Common myeloid progenitor, CD34-positive (primary cell): ENCODE data around the gene DNAI1.

Source experiments
- CTCF ChIA-PET: fragments of 350-600 bp; sonication (Branson Sonifier 250); formaldehyde crosslinking; loops from one replicate; lab custom pipeline; 2021; ENCODE audit warnings: antibody characterized with exemption; lab: Charles Lee
- POLR2A ChIA-PET: fragments of 350-600 bp; sonication (Branson Sonifier 250); formaldehyde crosslinking; loops from one replicate; lab custom pipeline; 2021; ENCODE audit warnings: antibody characterized with exemption; lab: Charles Lee
- DNase-seq, 3 donors: peaks; one replicate each; pipeline versions ENCODE4 v3.0.0 to v3.0.0-alpha.2; 2013
- H3K27ac ChIP-seq, 2 experiments: 1 replicate in 1 of 2; 2 replicates in 1 of 2; pipeline ENCODE4 v1.7.0; 2013; ENCODE audit warnings: inconsistent platforms in 2 of 2, low read length in 2 of 2, mild to moderate bottlenecking in 2 of 2, low read depth in 1 of 2, moderate library complexity in 1 of 2; ENCODE audit not compliant: severe bottlenecking in 2 of 2, insufficient read depth in 1 of 2, poor library complexity in 1 of 2
- H3K27me3 ChIP-seq, 5 experiments: replicated peaks in 2 of 5; 1 replicate in 3 of 5; 2 replicates in 2 of 5; pipeline versions ENCODE4 v1.6.1 to v1.7.0; 2013; ENCODE audit warnings: low read length in 4 of 5, mild to moderate bottlenecking in 2 of 5, moderate library complexity in 2 of 5, inconsistent platforms in 1 of 5; ENCODE audit not compliant: insufficient read depth in 5 of 5, control insufficient read depth in 4 of 5
- H3K36me3 ChIP-seq, 4 experiments: 1 replicate in 2 of 4; 2 replicates in 2 of 4; pipeline versions ENCODE4 v1.6.1 to v1.7.0; 2013; ENCODE audit warnings: low read length in 3 of 4, control low read depth in 1 of 4, mild to moderate bottlenecking in 1 of 4; ENCODE audit not compliant: control insufficient read depth in 4 of 4, insufficient read depth in 4 of 4
- H3K4me1 ChIP-seq, 4 experiments: 1 replicate in 3 of 4; 2 replicates in 1 of 4; pipeline versions ENCODE4 v1.6.1 to v1.7.1; 2013; ENCODE audit warnings: low read length in 3 of 4, mild to moderate bottlenecking in 3 of 4, control low read depth in 1 of 4, inconsistent platforms in 1 of 4, moderate library complexity in 1 of 4; ENCODE audit not compliant: control insufficient read depth in 4 of 4, insufficient read depth in 4 of 4; ENCODE audit errors: control extremely low read depth in 1 of 4
- H3K4me3 ChIP-seq, 7 experiments: 1 replicate in 4 of 7; 2 replicates in 3 of 7; pipeline versions ENCODE4 v1.5.1 to v1.7.0; 2013; ENCODE audit warnings: mild to moderate bottlenecking in 7 of 7, low read length in 6 of 7, moderate library complexity in 6 of 7, inconsistent platforms in 2 of 7, low read depth in 2 of 7, control low read depth in 1 of 7; ENCODE audit not compliant: insufficient read depth in 4 of 7, control insufficient read depth in 1 of 7; ENCODE audit errors: extremely low read depth in 1 of 7
- H3K9me3 ChIP-seq, 5 experiments: 1 replicate in 4 of 5; 2 replicates in 1 of 5; pipeline versions ENCODE4 v1.6.1 to v1.7.1; 2013; ENCODE audit warnings: low read length in 4 of 5, mild to moderate bottlenecking in 2 of 5, inconsistent platforms in 1 of 5, low read depth in 1 of 5, moderate library complexity in 1 of 5; ENCODE audit not compliant: control insufficient read depth in 4 of 5, insufficient read depth in 2 of 5; ENCODE audit errors: control extremely low read depth in 1 of 5
- WGBS: methylation state at CpG from one replicate; pipeline ENCODE4 v1.1.5; 2013; ENCODE audit not compliant: insufficient coverage; 5-methylcytosine and 5-hydroxymethylcytosine counted together

DNAI1 gene

DNA sequence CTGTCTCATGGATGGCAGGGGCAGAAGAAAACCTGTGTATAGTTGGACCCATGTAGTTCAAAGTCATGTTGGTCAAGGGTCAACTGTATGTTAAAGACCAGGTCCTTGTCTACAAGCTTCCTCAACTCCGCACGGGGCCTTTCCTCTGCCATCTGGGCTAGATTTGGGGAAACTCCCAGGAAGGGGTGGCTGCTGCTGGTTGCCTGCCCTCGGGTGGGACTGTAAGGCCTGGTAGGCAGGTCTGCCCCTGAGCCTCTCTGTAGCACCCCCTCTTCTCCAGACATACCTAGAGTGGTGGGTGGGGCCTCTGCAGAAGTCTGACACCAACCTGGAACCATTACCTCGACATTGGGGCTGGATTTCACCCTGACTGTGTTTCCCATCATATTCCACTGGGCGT is 49.0 kb downstream of the DNAI1 start:
- WGBS = 95% methylated on average over 4 of the region's 5 CpGs

DNA sequence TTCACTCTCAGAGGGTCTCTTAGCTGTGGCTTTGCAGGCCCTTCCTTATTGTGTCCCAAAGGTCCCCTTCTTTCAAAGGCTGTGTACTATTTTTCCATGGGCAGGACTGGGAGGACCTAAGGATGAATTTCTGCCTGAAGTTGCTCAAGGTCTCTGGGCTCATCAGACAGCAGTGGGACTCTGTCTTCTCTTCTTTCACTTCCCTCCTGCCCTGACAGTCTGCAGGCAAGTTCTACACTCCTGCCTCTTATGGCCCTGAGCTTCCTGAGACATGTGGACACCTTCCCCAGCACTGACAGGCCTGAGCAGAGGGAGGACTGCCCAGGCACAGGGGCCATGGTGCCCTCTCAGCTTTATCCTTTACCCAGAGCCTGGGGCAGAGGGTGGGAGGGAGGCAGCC is 49.4 kb downstream of the DNAI1 start:
- DNase-seq = no peak
- no peaks in the 10 kb centered on the region for H3K36me3 ChIP-seq
- H3K27me3 ChIP-seq = peaks cover 0 to 21% (median 0%) of the 10 kb centered on the region in 5 experiments
- no peaks in the 10 kb centered on the region for H3K4me1 ChIP-seq
- no peaks in the 10 kb centered on the region for H3K9me3 ChIP-seq
- H3K4me3 ChIP-seq = no peak overlapping the region
- ChIA-PET CTCF (interaction anchor here (2.1 kb wide), 1 partner anchor 11 kb away, joined by 6 read pairs; no protein-coding TSS in a partner anchor), POLR2A (no interaction called here)
- H3K27ac ChIP-seq = no peak overlapping the region

More for the DNA sequence above, 49.0 kb downstream of the DNAI1 start:
- no peaks in the 10 kb centered on the region for H3K9me3 ChIP-seq
- no peak overlapping the region for H3K27ac ChIP-seq
- no peak for DNase-seq
- H3K4me3 ChIP-seq = no peak overlapping the region
- POLR2A ChIA-PET = no interaction called here
- H3K36me3 ChIP-seq = no peaks in the 10 kb centered on the region
- CTCF ChIA-PET = interaction anchor here (0.8 to 2.4 kb wide), 4 partner anchors 10 to 76 kb away, joined by 3 to 6 read pairs (median 4); no protein-coding TSS in a partner anchor
- H3K27me3 ChIP-seq = peaks cover 0 to 21% (median 0%) of the 10 kb centered on the region in 5 experiments
- H3K4me1 ChIP-seq = no peaks in the 10 kb centered on the region

DNA sequence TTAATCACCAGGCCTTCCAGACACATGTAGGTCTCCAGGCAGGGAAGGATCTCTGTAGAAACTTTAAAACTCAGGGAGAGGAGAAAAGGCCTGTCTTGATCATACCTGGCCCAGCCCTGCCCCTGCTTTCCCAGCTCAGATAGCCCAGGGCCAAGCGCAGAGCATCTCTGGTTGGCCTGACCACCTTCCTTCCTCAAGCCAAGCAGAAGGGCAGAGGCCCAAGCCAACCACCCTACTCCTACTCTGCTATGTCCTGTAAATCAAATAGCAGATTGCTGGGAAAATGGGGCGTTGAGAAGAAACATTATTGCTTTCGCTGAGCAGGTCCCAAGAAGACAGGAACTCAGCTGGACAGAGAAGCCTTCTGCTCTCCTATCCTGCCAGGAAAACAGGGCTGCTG is 49.9 kb downstream of the DNAI1 start:
- no peaks in the 10 kb centered on the region for H3K4me1 ChIP-seq
- no peak overlapping the region for H3K4me3 ChIP-seq
- CTCF ChIA-PET = no interaction called here
- H3K27ac ChIP-seq = no peak overlapping the region
- DNase-seq = no peak
- WGBS = 94% methylated on average over 3 of the region's 3 CpGs
- no peaks in the 10 kb centered on the region for H3K36me3 ChIP-seq
- no peaks in the 10 kb centered on the region for H3K9me3 ChIP-seq
- POLR2A ChIA-PET = no interaction called here
- H3K27me3 ChIP-seq = peaks cover 0 to 20% (median 0%) of the 10 kb centered on the region in 5 experiments

DNA sequence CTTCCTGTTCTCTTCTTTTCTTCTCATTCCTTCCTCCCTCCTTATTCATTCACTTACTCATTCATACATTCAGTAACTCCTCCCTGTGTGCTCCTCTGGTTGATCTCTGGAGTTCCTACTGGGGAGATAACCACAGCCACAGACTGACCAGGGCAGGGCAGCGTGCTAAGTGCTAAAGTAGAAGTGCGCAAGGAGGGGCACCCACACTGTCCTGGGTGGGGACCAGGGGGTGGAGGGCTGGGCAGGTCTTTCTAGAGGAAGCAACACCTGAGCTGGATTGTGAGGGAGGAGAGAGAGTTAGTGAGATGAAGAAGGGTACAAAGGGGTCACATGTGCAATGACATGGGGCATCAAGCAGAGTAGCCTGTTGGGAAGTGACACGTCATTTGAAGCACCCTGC is 50.3 kb downstream of the DNAI1 start:
- POLR2A ChIA-PET = no interaction called here
- WGBS = 80% methylated on average over 1 of the region's 3 CpGs
- CTCF ChIA-PET = no interaction called here
- Histone ChIP-seq H3K9me3 (no peaks in the 10 kb centered on the region), H3K27ac (no peak overlapping the region), H3K4me3 (no peak overlapping the region), H3K36me3 (no peaks in the 10 kb centered on the region), H3K27me3 (peaks cover 0 to 17% (median 0%) of the 10 kb centered on the region in 5 experiments), H3K4me1 (no peaks in the 10 kb centered on the region)
- DNase-seq = no peak

DNA sequence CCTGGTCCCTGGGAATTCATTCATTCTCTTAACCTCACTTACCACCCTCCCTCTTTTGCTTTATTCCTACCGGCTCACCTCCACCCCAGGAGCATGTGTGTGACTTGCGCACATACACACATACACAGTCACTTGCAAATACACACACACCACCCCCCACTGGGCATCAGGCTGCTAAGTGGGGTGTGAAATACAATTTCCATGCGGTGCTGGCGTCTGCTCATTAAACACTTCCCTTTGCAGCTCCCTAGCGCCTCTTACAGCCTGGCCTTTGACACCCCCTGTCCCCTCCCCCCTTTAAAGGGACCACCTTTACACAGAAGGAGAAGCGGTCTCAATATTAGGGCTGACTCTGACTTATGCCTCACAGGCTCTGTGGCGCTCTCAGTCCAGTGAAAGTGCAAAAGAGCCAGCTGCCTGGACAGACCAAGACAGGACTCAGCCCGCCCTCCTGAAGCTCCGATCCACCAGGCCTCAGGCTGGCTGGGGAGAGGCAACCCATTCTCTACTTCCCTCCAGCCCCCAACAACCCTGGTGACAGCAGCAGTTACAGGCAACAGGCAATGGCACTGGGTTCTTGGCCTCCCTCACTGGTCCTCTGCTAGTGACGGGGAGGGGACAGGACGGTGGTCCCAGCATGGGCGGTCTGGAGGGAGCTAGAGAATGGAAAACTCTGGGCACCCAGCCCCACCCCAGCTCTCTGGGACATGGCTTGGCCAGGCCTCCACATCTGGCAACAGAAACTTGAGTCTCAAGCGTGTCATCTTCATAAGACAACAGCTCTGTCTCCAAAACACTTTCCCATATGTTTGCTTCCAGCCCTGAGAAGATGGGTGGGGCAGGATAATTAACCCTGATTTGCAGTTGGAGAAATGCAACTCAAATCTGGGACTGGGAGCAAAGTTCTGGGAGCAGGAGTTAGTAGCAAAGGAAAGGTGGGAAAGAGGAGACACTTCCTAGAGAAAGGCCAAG is 52.2 kb downstream of the DNAI1 start:
- H3K4me1 ChIP-seq = no peaks in the 10 kb centered on the region
- peaks cover 0 to 12% (median 0%) of the 10 kb centered on the region in 5 experiments for H3K27me3 ChIP-seq
- ChIA-PET CTCF (interaction anchor here (0.8 to 1.6 kb wide), 5 partner anchors 11 to 107 kb away, joined by 3 to 5 read pairs (median 3); no protein-coding TSS in a partner anchor), POLR2A (no interaction called here)
- no peaks in the 10 kb centered on the region for H3K9me3 ChIP-seq
- 98% methylated on average over 8 of the region's 13 CpGs for WGBS
- no peak overlapping the region for H3K4me3 ChIP-seq
- no peak for DNase-seq
- no peaks in the 10 kb centered on the region for H3K36me3 ChIP-seq
- H3K27ac ChIP-seq = no peak overlapping the region

DNA sequence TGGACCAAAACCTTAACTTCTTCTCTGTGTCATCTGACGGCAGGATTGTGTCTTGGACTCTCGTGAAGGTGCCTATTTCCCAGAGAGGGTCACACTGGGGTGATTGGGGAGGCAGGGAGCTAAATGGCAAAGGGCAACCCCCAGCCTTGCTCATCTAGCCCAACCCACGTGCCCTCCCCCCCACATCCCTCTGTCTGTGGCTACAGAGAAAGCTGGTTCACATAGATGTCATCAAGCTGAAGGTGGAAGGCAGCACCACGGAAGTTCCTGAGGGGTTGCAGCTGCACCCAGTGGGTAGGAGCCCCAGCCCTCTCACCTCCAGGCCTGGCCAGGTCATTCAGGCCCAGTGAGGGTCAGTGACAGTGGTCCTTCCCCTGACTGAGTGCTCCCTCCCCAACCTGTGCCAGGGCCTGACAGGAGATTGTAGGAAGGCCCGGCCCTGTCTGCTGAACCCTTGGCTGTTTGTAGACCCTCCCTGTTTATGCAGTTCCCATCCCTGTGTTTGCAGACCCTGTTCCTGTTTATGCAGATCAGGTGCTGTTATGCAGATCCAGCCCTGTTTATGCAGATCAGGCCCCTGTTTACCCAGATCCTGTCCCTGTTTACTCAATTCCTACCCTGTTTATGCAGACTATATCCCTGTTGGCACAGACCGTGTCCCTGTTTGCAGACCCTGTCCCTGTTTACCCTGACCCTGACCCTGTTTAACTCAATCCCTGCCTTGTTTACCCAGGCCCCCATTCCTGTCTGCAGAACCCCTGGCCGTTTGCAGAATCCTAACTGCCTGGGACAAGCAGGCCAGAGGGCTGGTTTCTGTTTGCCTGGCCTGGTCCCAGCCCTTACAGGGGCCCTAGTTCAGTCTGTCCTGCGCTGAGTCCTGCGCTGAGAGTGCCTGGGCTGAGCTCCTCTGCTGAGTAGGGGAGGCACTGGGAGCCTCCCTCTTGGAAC is 53.8 kb downstream of the DNAI1 start:
- WGBS = 96% methylated on average over 8 of the region's 9 CpGs
- ChIA-PET CTCF (interaction anchor here (1.1 to 3.0 kb wide), 4 partner anchors 10 to 77 kb away, joined by 3 to 21 read pairs (median 4); no protein-coding TSS in a partner anchor), POLR2A (no interaction called here)
- no peaks in the 10 kb centered on the region for H3K9me3 ChIP-seq
- H3K4me3 ChIP-seq = no peak overlapping the region
- H3K4me1 ChIP-seq = peaks cover 0 to 4% (median 0%) of the 10 kb centered on the region in 4 experiments
- no peak for DNase-seq
- no peak overlapping the region for H3K27ac ChIP-seq
- no peaks in the 10 kb centered on the region for H3K36me3 ChIP-seq
- peaks cover 0 to 8% (median 0%) of the 10 kb centered on the region in 5 experiments for H3K27me3 ChIP-seq
